Esophagus squamous epithelium (tissue), 4 donors: ENCODE measurements around the gene DES.

Experiments
- POLR2A ChIP-seq, 4 donors: fragments of 450-650 bp; IDR thresholded peaks; one replicate each; pipeline ENCODE4 v1.6.1; 2017; ENCODE audit warnings: antibody characterized with exemption in 4 of 4, mild to moderate bottlenecking in 4 of 4, moderate library complexity in 3 of 4
- TF ChIP-seq, protein P1 (sequence below), 6 experiments: fragments of 450-650 bp in 4 of 6; fragments of 200-600 bp in 2 of 6; sonication (generic) in 2 of 6; IDR thresholded peaks; one replicate each; pipeline ENCODE4 v1.5.1; 2016 to 2019; ENCODE audit warnings: antibody characterized with exemption in 6 of 6, mild to moderate bottlenecking in 4 of 6, moderate library complexity in 4 of 6

DNA sequence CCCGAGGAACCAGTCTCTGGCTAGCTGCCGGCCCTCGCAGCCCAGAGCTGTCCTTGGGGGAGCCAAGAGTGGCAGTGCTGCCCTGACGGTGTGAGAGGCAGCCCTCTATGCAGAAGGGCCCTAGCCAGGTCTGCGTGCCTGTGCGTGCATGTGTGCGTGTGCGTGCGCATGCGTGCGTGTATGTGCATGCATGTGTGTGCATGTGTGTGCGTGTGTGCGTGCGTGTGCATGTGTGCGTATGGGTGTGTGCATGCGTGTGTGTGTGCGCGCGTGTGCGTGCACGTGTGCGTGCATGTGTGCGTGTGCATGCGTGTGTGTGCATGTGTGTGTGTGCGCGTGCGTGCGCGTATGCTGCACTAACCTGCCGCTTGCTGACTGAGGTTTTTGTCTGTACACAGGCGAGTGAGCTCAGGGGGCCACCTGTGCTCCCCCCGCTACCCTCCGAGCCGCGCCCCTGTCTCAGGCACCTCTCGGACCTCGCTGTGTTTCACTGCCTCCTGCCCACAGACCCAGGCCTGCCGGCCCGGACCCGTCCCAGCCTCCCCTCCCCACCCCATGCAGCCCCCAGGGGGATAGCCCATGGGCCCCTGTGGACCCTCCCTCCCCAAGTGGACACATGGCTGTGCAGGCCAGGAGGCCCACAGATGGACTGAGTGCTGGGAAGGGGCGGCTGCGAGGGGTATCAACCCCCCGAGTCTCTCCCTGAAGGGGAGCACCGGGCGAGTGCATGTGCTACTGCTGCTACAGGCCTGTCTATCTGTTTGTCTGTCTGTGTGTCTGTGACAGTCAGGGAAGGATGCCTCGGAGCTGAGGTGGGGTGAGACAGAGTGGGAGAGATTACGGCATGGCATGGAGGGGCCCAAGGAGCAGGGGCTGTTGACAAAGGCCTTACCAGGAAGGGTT lies 47.7 kb downstream of the DES start:
- TF ChIP-seq, protein P1, sequence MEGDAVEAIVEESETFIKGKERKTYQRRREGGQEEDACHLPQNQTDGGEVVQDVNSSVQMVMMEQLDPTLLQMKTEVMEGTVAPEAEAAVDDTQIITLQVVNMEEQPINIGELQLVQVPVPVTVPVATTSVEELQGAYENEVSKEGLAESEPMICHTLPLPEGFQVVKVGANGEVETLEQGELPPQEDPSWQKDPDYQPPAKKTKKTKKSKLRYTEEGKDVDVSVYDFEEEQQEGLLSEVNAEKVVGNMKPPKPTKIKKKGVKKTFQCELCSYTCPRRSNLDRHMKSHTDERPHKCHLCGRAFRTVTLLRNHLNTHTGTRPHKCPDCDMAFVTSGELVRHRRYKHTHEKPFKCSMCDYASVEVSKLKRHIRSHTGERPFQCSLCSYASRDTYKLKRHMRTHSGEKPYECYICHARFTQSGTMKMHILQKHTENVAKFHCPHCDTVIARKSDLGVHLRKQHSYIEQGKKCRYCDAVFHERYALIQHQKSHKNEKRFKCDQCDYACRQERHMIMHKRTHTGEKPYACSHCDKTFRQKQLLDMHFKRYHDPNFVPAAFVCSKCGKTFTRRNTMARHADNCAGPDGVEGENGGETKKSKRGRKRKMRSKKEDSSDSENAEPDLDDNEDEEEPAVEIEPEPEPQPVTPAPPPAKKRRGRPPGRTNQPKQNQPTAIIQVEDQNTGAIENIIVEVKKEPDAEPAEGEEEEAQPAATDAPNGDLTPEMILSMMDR (IDR thresholded peaks at IDR 0.05) = no peak
- no peak for TF ChIP-seq POLR2A (IDR thresholded peaks at IDR 0.05)
